ENCODE measurements around the gene CLEC18A.
"Not testable (repeated sequence)": the region's sequence is repeated elsewhere in the genome, so short reads cannot be mapped to it uniquely, and the experiment has no call there.

The CLEC18A gene

DNA sequence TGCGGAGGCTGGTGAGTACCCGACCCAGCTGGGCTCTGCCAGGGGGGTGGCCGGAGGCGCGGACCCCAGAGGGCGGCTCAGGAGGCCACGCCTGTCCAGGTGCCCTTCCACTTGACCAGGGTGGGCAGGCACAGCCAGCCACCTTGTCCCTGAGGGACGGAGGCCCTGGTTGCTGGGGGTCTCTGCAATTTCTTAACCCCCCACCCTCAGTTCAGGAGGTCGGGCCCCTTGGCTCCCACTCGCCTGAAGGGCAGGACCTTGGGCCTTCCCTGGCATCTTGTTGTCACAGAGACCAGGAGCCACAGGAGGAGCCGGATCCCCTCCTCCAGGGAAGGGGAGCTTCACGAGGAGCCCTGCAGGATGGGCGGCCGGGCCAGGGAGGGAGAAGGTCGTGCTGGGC lies 982 bp downstream of the CLEC18A start:
- DNase-seq (ENCODE audit: low read depth): not testable (repeated sequence)

DNA sequence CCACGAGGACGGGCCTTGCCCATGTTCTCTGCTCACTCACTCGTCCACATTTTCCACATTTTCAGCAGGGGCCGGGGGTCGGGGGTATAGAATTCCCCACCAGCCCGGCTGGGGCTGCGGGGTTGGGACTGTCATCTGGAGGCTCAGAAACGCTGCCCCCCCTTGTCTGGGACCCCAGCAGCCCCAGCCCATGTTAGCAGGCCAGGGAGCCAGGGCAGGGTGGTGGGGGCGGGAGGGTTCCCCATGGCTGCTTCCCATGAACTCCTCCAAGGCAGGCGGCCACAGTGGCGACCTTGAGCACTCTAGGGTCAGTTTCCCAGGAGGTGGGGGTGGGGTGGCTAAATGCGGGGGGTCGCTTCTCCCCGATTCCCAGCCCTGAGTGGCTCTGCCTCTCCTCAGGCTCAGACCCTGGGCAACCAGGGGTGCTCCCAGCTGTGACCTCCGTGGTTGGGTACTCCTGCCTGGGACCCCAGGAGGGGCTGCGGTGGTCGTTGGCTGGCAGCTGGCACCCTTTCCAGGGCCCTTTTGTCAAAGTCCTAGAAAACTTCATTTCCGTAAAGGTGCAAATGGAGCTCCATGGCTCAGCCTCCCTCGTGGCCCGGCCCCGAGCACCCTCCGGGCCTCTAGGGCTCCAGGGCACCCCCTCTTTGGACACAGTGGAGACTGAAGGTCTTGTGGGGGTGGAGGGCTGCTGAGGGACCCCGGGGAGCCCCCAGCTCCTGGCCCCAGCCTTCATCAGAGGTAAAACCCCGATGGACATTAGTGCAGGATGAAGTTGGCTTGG lies 1.6 kb downstream of the CLEC18A start:
- DNase-seq (ENCODE audit: low read depth): not testable (repeated sequence)

- DNase-seq (ENCODE audit: low read depth): not testable (repeated sequence)
Measured at GRCh38 chr16:69954241-69954640, 3.1 kb downstream of the CLEC18A start.

DNA sequence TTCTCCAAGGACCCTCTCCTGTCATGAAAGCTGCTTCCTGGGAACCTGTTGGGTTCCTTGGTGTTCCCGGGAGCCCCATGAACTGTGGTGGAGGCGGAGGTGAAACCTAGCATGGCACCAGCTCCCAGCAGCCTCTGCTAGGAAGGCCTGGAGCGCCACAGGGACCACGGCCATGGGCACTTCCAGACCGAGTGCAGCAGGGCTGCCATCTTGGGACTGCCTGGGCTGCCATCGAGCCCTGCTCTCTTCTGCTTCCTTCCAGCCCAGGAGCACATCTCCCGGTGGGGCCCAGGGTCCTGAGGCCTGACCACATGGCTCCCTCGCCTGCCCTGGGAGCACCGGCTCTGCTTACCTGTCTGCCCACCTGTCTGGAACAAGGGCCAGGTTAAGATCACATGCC lies 12.2 kb downstream of the CLEC18A start:
- DNase-seq (ENCODE audit: low read depth): not testable (repeated sequence)

DNA sequence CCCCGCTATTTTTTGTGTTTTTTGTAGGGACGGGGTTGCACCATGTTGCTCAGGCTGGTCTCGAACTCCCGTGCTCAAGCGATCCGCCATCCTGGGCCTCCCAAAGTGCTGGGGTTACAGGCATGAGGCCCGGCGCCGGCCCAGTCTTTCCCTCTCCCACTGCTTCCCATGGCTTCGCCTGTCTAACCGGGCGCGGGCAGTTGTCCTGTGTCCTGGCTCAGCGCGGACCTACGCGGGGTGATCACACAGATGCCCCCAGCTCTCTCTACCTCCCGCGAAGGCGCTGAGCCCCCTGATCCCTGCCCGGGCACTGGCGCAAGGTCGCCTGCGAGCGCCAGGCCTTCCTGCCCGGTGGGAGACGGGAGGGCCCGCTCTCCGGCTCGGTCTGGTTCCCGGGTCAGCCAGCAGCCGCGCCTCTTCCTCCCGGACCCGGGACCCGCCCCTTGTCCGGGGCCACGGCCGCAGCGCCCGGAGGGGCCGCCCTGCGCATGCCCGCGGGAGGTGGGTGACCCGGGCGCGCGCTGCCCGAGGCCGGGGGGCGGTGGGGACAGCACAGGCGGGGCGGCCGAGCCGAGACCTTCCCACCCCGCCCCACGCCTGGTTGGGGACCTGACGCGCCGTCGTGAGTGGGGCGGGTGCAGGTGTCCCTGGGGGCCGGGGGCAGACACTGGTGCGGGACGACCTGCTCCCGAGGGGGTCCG lies 14.0 kb downstream of the CLEC18A start:
- DNase-seq (ENCODE audit: low read depth): peak; percentile 6

DNA sequence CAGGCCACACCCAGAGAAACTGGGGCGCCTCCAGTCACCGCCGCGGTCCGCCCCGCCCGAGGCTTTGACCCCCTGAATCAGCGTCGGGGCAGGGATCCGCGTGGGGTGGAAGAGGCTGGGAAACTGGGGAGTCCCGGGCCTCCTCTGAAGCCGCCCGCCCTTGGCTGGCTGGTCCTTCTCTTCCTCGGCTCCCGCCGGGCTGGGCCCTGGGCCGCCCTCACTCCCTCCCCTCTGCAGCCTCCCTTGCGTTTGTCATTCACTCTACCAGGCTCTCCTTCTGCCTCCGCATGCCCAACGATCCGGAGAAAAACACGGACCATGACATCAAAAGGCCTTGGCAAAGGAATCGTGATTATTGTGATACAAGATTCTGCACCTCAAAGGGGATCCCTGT lies 14.5 kb downstream of the CLEC18A start:
- DNase-seq (ENCODE audit: low read depth): not testable (repeated sequence)

- DNase-seq (ENCODE audit: low read depth): not testable (repeated sequence)
Measured at GRCh38 chr16:69967688-69968087, 16.6 kb downstream of the CLEC18A start.

DNA sequence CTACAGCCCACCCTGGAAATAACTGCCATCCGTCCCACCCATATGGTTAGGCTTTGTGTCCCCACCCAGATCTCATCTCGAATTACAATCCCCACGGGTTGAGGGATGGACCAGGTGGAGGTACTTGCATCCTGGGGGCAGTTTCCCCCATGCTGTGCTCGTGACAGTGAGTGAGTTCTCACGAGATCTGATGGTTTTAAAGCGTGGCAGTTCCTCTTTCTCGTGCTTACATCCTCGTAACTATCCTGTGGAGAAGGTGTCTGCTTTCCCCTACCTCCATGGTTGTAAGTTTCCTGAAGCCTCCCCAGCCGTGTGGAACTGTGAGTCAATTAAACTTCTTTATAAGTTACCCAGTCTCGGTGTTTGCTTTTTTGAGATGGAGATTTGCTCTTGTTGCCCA lies 17.0 kb downstream of the CLEC18A start:
- DNase-seq (ENCODE audit: low read depth): not testable (repeated sequence)

DNA sequence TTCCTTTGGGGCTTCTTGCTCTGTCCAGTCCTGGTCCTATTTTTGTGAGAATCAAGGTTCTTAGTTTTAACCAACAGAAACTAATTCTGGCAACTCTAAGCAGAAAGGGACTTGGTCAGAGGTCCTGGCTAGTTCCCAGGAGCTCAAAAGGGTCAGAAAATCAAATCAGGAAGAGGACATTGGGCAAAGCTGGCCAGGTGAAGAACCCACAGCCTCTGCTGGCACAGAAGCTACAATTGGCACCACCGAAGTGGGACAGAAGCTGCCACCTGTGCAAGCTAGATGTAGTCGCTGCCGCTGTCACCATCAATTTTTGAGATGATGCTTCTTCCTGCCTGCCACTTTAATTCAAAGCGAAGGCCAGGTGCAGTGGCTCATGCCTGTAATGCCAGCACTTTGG lies 18.5 kb downstream of the CLEC18A start:
- DNase-seq (ENCODE audit: low read depth): not testable (repeated sequence)

- not testable (repeated sequence) for DNase-seq (ENCODE audit: low read depth)
Measured at GRCh38 chr16:69972120-69972519, 21.0 kb downstream of the CLEC18A start.

- DNase-seq (ENCODE audit: low read depth): not testable (repeated sequence)
Measured at GRCh38 chr16:69972935-69973334, 21.8 kb downstream of the CLEC18A start.

- DNase-seq (ENCODE audit: low read depth): not testable (repeated sequence)
Measured at GRCh38 chr16:69985196-69985595, 34.1 kb downstream of the CLEC18A start.

GRCh38 chr16:69997956-69998355 lies 46.8 kb downstream of the CLEC18A start:
- not testable (repeated sequence) for DNase-seq (ENCODE audit: low read depth)

GRCh38 chr16:69999801-70000200 lies 48.7 kb downstream of the CLEC18A start:
- not testable (repeated sequence) for DNase-seq (ENCODE audit: low read depth)

DNA sequence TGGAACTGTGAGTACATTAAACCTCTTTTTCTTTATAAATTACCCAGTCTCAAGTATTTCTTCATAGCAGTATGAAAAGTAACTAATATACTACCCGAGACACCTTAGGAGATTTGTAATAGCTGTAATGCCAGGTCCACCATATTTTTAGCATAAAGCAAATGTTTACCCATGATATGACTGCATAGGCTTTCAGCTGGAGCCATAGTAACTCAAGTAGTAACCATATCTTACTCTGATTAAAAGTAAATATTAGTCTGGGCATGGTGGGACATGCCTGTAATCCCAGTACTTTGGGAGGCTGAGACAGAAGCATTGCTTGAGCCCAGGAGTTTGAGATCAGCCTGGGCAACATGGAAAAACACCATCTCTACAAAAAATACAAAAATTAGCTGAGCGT lies 52.4 kb downstream of the CLEC18A start:
- DNase-seq (ENCODE audit: low read depth): not testable (repeated sequence)

DNA sequence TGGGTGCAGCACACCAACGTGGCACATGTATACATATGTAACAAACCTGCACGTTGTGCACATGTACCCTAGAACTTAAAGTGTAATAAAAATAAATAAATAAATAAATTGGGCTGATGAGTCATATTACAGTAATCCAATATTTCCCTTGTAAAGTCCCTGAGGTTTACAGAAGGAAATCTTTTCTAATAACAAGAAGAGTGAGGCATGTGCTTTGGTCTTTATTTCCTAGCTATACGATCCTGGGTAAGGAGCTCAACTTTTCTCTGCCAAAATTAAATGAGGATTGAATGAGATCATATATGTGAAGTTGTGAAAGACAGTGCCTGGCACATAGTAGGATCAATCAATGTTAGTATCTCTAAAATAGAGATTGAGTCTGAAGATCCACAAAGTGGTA lies 57.5 kb downstream of the CLEC18A start:
- not testable (repeated sequence) for DNase-seq (ENCODE audit: low read depth)

GRCh38 chr16:70010615-70011014 lies 59.5 kb downstream of the CLEC18A start:
- not testable (repeated sequence) for DNase-seq (ENCODE audit: low read depth)

DNA sequence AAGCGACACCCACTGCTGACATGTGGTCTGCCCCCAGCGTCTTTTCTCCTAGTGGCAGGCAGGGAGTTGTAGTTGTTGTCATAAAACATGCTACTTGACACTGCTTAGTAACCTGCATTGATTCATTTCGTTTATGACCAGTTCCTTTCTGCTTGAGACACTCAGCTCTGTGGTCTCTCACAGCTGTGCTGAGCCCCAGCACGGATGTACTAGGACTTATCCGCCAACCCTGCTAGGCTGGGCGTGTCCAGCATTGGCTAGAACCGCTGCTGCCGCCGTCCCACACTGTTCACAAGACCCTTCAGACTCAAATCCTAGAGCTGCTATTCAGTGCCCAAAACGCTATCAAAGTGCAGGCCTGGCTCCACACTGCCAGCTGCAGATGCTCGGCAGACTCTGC lies 60.0 kb downstream of the CLEC18A start:
- not testable (repeated sequence) for DNase-seq (ENCODE audit: low read depth)

DNA sequence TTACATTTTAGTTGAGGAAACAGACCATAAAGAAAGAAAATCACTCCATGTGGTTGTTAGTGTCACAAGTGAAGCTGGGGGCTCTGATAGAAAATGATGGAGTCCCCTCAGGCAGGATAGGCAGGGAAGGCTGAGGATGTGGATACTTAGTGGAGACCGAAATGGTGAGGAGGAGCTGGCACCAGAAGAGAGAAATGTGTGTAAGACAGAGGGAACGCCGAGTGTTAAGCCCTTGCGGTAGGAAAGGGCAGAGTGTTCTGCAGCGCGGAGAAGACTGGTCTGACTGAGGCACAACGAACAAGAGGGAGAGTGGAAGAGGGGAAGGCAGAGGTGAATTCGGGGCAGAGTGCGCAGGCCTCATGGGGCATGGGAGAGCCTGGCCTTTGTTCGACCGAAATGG lies 61.2 kb downstream of the CLEC18A start:
- DNase-seq (ENCODE audit: low read depth): not testable (repeated sequence)

GRCh38 chr16:70012951-70013350 lies 61.8 kb downstream of the CLEC18A start:
- DNase-seq (ENCODE audit: low read depth): not testable (repeated sequence)
